ENCODE results near the gene ZNF556. TPM values are rescaled to one million over a fixed set of nuclear protein-coding genes. Genes with fewer than 3 reads are reported as not detected.
"Not testable (repeated sequence)": the region's sequence is repeated elsewhere in the genome, so short reads cannot be mapped to it uniquely, and the experiment has no call there.

The ZNF556 gene
- polyA plus RNA-seq, 1 of the 3 experiments (the other 2 are of a cell fraction) = 0.46 TPM

DNA sequence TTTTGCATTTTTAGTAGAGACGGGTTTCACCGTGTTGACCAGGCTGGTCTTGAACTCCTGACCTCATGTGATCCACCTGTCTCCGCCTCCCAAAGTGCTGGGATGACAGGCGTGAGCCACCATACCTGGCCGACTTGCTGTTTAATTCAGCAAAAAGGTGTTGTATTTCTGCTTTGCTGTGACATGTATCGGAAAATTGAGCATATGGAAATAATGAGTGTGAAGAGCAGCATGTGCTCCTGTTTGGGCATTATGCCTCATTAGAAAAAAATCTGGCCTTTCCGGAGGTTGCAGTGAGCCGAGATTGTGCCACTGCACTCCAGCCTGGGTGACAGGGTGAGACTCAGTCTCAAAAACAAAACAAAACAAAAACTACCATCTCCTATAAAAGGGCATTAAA is 23.4 kb downstream of the ZNF556 start:
- CTCF ChIA-PET = interaction anchor here (1.0 kb wide), 1 partner anchor 50 kb away, joined by 3 read pairs; the partner anchor contains the start of gene ZNF555
- H3F3A ChIP-seq (replicated peaks; ENCODE audit: insufficient read depth); H3K9me2 ChIP-seq; H3K9ac ChIP-seq; H3K27me3 ChIP-seq (ENCODE audit: insufficient read depth); H2AFZ ChIP-seq (ENCODE audit: low read depth); H3K4me2 ChIP-seq; H3K79me2 ChIP-seq (ENCODE audit: insufficient read depth); H3K9me3 ChIP-seq; H4K20me1 ChIP-seq (ENCODE audit: insufficient read depth); DNase-seq; H3K4me3 ChIP-seq (ENCODE audit: low read depth in 2 of 2, low read length in 1 of 2); POLR2A ChIA-PET; H3K36me3 ChIP-seq (replicated peaks in 1 of 2; ENCODE audit: control insufficient read depth in 1 of 2, insufficient read depth in 2 of 2, low read length in 1 of 2); H3K4me1 ChIP-seq (ENCODE audit: control insufficient read depth in 1 of 2, insufficient read depth in 2 of 2, low read depth in 1 of 2, low read length in 1 of 2); H3K27ac ChIP-seq (ENCODE audit: low read depth in 2 of 2, low read length in 1 of 2): not testable (repeated sequence)
- 56% methylated on average over 8 of the region's 8 CpGs for whole genome bisulfite sequencing (ENCODE audit: low lambda C conversion rate)

DNA sequence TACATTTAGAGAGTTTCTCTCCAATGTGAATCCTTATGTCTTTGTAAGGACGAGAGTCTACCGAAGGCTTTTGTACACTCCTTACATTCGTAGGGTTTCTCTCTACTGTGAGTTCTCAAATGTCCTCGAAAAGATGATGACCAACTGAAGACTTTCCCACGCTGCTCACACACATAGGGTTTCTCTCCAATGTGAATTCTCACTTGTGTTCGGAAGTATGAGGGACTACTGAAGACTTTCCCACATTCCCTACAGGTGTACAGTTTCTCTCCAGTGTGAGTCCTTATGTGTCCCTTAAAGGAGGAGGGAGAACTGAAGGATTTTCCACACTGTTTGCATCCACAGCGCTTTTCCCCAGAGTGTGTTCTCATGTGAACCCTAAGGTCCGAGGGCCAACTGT is 29.6 kb downstream of the ZNF556 start:
- no peaks in the 10 kb centered on the region for H3K9me2 ChIP-seq
- no peaks in the 10 kb centered on the region for H4K20me1 ChIP-seq (ENCODE audit: insufficient read depth)
- no peaks in the 10 kb centered on the region for H3K9me3 ChIP-seq
- H3K9ac ChIP-seq = no peak overlapping the region
- DNase-seq = no peak
- 28% methylated on average over 8 of the region's 8 CpGs for WGBS (ENCODE audit: low lambda C conversion rate)
- H3K27me3 ChIP-seq (ENCODE audit: insufficient read depth) = no peaks in the 10 kb centered on the region
- no peaks in the 10 kb centered on the region for H3K36me3 ChIP-seq (replicated peaks in 1 of 2; ENCODE audit: control insufficient read depth in 1 of 2, insufficient read depth in 2 of 2, low read length in 1 of 2)
- CTCF ChIA-PET = interaction anchor here (2.0 kb wide), 1 partner anchor 9 kb away, joined by 4 read pairs; no protein-coding TSS in a partner anchor
- H3K4me2 ChIP-seq = no peak overlapping the region
- H3K4me3 ChIP-seq (ENCODE audit: low read depth in 2 of 2, low read length in 1 of 2) = no peak overlapping the region
- H3K27ac ChIP-seq (ENCODE audit: low read depth in 2 of 2, low read length in 1 of 2) = no peak overlapping the region
- peaks cover 0 to 1% of the 10 kb centered on the region in 2 experiments; a peak in 1 of 4 replicates for H3K4me1 ChIP-seq (ENCODE audit: control insufficient read depth in 1 of 2, insufficient read depth in 2 of 2, low read depth in 1 of 2, low read length in 1 of 2)
- H2AFZ ChIP-seq (ENCODE audit: low read depth) = no peak overlapping the region
- peaks cover 6% of the 10 kb centered on the region; the same call in 1 of the 2 replicates for H3K79me2 ChIP-seq (ENCODE audit: insufficient read depth)
- POLR2A ChIA-PET = no interaction called here
- H3F3A ChIP-seq (replicated peaks; ENCODE audit: insufficient read depth) = no peaks in the 10 kb centered on the region
- TF ChIP-seq FOXJ3 (CRISPR knock-in tag; IDR thresholded peaks at IDR 0.05) = no peak
- TF ChIP-seq EP300 (IDR thresholded peaks at IDR 0.05; ENCODE audit: borderline replicate concordance in 1 of 2, low read depth in 1 of 2, low read length in 1 of 2) = no peak
- TF ChIP-seq MEF2A (IDR thresholded peaks at IDR 0.05; ENCODE audit: borderline replicate concordance, low read depth) = no peak
- no peak for TF ChIP-seq TEAD4 (IDR thresholded peaks at IDR 0.05; ENCODE audit: borderline replicate concordance, insufficient read depth)
- TF ChIP-seq TAF1 (IDR thresholded peaks at IDR 0.05; ENCODE audit: borderline replicate concordance, low read depth, low read length) = no peak
- TF ChIP-seq, protein P1, sequence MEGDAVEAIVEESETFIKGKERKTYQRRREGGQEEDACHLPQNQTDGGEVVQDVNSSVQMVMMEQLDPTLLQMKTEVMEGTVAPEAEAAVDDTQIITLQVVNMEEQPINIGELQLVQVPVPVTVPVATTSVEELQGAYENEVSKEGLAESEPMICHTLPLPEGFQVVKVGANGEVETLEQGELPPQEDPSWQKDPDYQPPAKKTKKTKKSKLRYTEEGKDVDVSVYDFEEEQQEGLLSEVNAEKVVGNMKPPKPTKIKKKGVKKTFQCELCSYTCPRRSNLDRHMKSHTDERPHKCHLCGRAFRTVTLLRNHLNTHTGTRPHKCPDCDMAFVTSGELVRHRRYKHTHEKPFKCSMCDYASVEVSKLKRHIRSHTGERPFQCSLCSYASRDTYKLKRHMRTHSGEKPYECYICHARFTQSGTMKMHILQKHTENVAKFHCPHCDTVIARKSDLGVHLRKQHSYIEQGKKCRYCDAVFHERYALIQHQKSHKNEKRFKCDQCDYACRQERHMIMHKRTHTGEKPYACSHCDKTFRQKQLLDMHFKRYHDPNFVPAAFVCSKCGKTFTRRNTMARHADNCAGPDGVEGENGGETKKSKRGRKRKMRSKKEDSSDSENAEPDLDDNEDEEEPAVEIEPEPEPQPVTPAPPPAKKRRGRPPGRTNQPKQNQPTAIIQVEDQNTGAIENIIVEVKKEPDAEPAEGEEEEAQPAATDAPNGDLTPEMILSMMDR (IDR thresholded peaks at IDR 0.05) = no peak
- no peak for TF ChIP-seq FOSL2 (IDR thresholded peaks at IDR 0.05; ENCODE audit: borderline replicate concordance, low read depth)
- no peak for TF ChIP-seq FOXM1 (IDR thresholded peaks at IDR 0.05; ENCODE audit: low read depth)
- TF ChIP-seq, protein P2, sequence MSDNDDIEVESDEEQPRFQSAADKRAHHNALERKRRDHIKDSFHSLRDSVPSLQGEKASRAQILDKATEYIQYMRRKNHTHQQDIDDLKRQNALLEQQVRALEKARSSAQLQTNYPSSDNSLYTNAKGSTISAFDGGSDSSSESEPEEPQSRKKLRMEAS (IDR thresholded peaks at IDR 0.05; ENCODE audit: low read depth) = no peak
- no peak for TF ChIP-seq MXI1 (IDR thresholded peaks at IDR 0.05; ENCODE audit: low read depth, low read length)
- TF ChIP-seq ELF1 (IDR thresholded peaks at IDR 0.05) = no peak
- TF ChIP-seq POLR2AphosphoS5 (IDR thresholded peaks at IDR 0.05; ENCODE audit: low read depth, low read length) = no peak
- no peak for TF ChIP-seq NRF1 (IDR thresholded peaks at IDR 0.05; ENCODE audit: low read depth, low read length)
- no peak for TF ChIP-seq SMC3 (IDR thresholded peaks at IDR 0.05; ENCODE audit: low read depth, low read length)
- TF ChIP-seq, protein P3, sequence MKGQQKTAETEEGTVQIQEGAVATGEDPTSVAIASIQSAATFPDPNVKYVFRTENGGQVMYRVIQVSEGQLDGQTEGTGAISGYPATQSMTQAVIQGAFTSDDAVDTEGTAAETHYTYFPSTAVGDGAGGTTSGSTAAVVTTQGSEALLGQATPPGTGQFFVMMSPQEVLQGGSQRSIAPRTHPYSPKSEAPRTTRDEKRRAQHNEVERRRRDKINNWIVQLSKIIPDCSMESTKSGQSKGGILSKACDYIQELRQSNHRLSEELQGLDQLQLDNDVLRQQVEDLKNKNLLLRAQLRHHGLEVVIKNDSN (IDR thresholded peaks at IDR 0.05; ENCODE audit: borderline replicate concordance, low read depth) = no peak
- TF ChIP-seq, protein P4, sequence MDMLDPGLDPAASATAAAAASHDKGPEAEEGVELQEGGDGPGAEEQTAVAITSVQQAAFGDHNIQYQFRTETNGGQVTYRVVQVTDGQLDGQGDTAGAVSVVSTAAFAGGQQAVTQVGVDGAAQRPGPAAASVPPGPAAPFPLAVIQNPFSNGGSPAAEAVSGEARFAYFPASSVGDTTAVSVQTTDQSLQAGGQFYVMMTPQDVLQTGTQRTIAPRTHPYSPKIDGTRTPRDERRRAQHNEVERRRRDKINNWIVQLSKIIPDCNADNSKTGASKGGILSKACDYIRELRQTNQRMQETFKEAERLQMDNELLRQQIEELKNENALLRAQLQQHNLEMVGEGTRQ (IDR thresholded peaks at IDR 0.05; ENCODE audit: borderline replicate concordance, low read depth, low read length) = no peak
- TF ChIP-seq, protein P5, sequence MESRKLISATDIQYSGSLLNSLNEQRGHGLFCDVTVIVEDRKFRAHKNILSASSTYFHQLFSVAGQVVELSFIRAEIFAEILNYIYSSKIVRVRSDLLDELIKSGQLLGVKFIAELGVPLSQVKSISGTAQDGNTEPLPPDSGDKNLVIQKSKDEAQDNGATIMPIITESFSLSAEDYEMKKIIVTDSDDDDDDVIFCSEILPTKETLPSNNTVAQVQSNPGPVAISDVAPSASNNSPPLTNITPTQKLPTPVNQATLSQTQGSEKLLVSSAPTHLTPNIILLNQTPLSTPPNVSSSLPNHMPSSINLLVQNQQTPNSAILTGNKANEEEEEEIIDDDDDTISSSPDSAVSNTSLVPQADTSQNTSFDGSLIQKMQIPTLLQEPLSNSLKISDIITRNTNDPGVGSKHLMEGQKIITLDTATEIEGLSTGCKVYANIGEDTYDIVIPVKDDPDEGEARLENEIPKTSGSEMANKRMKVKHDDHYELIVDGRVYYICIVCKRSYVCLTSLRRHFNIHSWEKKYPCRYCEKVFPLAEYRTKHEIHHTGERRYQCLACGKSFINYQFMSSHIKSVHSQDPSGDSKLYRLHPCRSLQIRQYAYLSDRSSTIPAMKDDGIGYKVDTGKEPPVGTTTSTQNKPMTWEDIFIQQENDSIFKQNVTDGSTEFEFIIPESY (IDR thresholded peaks at IDR 0.05; ENCODE audit: borderline replicate concordance, low read depth) = no peak
- no peak for TF ChIP-seq YY1 (IDR thresholded peaks at IDR 0.05; ENCODE audit: low read depth)
- no peak for TF ChIP-seq SIN3A (IDR thresholded peaks at IDR 0.05; ENCODE audit: borderline replicate concordance, low read depth, low read length)
- no peak for TF ChIP-seq RFX5 (IDR thresholded peaks at IDR 0.05; ENCODE audit: low read length)

All from SK-N-SH (cell line).